Astrocyte of the hippocampus (primary cell): Measurements from ENCODE around the gene LDLRAD3.

Experiments
- DNase-seq: peaks from one replicate; pipeline ENCODE4 v3.0.0; 2011; ENCODE audit warnings: low read depth, low spot score

LDLRAD3 gene

DNA sequence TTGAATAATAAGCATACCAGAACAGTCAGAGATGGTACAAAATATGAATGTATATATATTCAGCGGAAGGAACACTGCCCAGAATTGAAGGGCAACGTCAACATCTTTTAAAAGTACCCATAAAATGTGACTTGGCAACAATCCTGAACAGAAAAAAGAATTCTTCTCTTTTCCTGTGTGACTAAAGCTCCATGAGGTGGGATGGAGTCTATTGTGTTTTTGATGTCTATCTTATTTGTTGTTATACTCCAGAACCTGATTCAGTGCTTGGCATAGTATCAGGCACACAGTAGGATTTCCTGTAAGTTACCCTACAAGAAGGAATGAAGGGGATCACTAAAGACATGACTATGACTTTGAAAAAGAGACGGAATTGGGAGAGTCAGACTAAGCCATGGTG lies 10.3 kb downstream of the LDLRAD3 start:
- no peak for DNase-seq

DNA sequence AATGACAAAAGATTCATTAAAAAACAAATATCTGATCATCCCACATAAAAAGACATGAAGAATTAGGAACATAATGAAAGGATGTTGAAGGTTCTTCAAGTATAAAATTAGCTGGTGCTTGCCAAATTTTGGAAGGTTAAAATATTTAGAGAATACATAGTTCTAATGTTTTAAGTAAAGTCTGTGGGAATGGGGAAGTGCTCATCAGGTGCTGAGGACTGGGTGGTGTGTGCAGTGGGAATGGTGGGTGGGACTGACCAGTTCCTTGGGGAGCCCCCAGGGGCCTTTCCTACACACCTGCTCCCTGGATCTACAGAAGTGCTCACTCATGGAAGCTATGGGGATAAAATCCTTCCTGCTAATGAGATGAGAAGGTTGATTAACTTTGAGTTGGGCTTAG lies 11.8 kb downstream of the LDLRAD3 start:
- DNase-seq = no peak

DNA sequence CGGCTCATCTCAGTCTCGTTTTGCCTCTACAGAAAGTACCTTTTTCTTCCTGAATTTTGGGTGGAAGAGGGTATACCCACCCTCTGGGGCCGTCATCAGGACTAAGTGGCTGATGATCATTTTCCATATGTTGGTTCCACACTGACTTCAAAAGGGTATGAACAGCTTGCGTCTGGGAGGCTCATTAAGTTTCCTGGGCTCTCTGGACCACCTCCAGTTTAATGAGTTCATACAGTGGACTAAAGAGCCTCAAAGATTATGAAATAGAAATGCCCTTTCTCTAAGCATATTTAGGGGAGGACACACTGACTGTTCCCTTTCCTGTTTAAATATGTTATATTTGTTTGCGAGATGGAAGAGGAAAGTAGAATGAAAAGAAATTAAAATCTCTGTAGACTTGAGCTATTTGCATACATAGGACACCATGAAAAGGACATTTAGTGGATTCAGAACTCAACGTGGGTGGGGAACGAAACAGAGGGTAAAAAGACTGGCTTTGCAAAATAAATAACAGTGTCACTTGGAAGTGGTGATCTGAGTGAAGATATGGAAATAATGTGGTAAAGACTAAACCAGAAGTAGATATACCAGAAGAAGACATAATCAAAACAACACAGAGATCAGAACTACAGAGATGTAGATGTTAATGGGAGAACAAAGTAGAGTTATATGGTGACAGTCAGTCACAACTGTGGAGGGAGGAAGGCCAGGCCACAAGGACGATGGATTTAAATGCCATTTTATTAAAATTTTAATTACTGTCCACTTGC lies 18.7 kb downstream of the LDLRAD3 start:
- no peak for DNase-seq

DNA sequence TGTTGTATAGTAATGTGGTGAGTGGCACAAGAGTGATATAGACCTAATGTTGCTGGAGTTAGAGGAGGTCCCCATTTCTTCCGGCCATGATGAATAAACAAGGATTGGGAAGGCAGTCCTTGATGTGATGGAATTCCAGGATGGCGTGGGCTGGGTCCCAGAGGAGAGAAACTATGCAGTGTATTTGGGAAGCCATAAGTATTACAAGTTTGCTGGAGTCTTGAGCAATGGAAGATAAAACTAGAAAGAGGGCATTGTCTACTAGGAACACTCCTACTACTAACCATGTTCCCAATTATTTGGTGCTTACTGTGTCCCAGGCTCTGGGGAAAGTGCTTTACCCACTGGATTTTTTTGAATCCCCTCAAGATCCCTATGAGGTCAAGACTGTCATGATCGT lies 20.0 kb downstream of the LDLRAD3 start:
- DNase-seq = no peak

DNA sequence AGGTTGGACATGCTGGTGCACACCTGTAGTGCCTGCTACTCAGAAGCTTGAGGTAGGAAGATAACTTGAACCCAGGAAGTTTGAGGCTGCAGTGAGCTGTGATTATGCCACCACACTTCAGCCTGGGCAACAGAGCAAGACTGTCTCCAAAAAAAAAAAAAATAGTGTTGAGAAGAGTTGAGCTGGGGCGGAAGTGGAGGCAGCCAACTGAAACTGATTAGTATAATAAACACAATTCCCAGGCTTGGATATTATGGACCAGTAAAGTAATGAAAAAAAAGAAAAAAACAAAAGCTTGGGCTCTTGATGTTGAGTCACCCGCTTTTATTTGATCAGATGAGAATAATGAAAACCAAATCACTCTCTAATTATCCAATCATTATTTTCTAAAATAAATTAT lies 21.0 kb downstream of the LDLRAD3 start:
- no peak for DNase-seq

DNA sequence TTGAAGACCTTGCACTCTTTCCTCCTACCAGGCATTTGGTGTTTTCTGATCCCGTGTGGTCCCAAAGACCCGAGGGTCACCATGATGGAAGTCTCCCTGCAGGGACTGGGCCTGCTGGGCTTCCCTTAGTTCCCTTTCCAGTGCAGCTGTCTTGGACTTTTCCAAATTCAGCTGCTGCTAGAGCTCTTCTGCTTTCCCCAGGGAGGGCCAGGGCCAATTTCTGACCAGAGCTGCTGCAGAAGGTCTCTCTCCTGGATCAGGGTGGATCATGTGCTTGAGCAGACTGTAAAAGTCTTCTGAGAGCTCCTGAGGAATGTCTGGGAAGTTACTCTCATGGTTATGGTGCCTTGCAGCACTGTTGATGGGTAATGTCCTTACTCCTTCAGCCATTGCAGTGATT lies 23.2 kb downstream of the LDLRAD3 start:
- no peak for DNase-seq

DNA sequence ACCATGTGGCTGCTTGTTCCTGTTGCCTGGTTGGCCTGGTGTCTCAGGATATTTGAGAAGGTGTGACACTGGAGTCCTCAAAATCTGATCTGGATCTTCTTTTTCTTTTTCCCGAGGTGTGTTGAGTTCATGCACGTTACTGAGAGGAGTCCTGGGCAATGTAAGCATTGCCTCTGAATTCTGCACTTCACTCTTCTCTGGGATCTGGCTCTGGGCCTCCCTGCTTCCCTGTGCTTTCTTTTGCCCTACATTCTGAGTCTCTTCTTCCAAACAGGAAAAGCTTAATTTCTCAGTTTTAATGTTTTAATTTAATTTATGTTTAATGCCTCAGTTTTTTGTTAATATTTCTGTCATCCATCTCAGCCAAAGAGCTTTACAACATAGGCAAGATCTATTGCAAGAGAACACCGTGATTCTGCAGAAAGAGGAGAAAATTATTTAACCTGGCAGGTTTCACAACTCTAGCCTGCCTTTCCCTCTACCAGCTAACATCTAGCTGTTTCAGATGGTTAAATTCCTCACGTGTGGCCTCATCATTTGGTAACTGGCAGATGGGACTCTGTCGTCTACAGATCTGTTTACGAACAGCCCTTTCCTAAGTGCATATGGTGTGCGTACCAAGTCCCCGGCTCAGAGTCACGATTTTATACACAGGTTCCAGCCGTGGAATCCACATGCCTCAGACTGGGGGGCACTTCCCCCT lies 24.7 kb downstream of the LDLRAD3 start:
- DNase-seq = no peak

DNA sequence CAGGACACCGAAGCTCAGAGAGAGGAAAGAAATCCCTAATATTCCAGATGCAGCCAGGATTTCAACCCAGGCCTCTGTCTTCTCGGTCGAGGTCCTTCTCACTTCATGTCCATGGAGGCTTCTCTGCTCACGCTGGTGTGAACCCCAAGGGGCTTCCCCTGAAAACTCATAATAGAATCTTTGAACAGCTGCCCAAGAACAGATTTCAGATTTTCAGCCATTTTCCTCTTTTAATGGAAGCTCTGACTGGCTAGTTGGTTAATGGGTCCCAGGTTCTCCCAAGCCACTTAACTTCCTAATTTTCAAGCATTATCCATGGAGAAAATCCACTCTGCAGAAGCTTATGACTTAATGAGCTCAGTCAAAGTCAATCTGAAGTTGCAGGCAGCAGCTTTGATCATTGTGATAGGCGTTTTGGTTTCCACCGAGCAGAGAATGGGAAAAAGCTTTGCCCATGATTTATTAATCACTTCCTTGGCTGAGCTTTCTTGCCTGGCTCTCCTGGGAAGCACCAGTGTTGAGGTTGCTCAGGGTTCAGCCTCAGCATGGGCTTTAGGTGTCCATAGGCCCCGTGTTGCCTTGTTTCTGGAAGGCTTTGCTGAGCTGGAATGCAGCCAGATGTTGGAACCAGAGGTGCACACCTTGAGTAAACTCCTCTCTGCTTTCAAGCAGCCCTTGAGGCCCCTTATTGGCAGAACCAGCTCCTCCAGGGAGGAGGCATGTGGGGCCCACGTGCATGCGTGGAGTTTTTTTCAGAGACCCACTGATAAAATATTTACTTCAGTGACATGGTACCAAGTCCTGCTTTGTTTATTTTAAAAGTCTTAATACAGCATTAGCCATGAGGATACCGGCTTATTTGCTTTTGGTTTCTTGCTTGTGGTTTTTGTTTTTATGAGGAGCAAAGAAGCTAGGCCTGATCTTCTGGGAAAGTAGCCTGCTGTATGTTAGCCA lies 25.5 kb downstream of the LDLRAD3 start:
- no peak for DNase-seq

DNA sequence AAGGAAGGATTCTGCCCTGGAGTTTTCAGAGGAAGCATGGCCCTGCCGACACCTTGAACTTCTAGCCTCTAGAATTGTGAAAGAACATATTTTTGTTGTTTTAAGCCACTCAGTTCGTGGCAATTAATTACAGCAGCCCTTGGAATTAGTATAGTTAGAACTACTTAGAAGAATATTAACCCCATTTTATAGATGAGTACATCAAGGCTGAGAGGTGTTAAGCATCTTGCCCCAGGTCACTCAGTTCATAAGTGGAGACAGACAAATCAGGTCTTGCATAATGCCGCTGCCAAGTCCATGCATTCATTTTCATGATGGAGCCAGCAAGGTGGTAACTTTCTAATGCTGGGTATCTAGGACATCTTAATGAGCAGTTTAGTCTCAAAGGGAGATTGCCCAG lies 26.6 kb downstream of the LDLRAD3 start:
- DNase-seq = no peak

DNA sequence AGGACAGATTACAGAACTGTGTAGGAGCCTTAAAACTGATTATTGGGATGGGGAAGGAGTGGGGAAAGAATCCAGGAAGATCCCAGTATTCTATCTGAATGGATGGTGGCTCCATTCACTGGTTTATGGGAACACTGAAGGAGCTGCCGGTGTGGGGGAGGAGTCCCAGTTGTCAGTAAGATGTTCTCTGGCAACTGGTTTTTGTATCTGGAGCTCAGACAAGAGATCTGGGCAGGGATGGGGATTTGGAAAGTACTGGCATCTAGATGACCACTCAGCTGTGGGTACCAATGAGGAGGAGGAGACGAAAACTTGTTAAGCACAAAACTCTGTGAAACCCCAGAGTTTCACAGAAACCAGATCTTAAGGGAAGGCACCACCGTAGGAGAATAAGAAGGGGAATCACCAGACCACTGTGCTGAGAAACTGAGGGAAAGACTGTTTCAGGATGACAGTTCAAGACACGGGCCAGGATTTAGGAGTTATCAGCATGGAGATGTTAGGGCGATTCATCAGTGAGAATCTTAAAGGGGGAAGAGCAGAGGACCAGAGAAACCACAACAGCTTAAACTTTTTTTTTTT lies 28.1 kb downstream of the LDLRAD3 start:
- no peak for DNase-seq

DNA sequence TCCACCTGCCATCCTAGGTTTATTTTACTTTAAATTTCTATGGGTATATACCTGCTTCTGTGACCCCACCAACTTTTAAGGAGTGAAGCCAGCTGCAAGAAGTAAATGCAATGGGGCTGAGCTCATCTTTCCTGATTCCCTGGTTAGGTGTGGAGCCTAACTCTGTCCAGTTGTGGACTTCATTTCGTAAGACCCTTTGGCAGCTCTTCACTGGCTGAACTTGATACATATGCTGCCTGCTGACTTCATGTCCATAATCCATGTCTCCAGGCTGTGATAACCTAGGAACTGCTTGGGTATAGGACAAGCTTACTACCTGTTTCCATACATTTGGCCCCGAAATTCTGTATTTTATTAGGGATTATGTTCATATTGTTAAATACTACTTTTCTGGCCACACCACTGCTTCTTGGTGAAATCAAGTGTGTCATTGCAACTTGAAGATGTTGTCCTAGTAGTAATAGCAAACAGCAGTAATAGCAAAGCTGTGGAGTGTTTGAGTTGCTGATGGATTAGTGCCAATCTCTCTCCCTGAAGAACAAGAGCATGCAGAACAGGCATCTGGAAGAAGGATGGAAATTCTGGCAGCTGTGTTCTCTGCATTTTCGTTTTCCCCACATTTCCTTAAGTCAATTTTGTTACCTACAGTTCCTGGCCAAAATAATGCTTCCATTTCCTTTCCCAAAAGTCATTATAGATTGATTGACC lies 31.2 kb downstream of the LDLRAD3 start:
- no peak for DNase-seq

DNA sequence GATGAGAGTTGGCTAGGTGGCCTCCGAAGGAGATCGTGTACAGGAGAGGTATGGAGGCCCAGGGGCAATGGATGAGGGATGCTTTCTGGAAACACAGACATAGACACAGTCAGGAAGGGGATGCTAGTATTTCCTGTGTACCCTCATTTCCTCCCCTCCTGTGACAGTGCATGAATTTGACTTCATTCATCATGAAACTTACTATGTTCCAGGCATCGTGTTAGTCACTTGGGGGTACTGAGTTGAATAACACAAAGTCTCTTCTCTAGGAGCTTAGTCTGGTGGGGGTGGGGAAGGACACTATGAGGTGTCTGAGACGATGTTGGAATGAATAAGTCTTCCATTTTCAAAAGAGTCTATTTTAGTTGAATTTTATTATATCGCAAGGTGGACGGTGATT lies 32.6 kb downstream of the LDLRAD3 start:
- DNase-seq = no peak

DNA sequence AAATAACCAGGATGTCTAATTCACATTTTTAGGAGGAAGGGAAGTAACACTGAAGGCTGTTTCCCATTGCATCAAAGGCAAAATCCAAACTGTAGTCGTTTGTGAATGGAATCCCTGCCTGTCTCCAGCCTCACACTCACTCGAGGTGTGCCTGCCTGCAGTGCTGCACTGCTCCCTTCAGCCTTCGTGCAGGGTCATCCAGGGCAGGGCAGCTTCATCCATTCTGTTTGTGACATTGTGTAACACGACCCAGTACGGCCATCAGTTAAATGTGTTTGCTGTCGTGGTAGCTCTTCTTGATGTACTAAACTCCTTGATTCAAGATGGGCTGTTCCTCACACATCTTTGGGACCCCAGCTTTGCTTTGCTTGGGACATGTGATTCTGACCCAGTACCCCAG lies 34.3 kb downstream of the LDLRAD3 start:
- no peak for DNase-seq

DNA sequence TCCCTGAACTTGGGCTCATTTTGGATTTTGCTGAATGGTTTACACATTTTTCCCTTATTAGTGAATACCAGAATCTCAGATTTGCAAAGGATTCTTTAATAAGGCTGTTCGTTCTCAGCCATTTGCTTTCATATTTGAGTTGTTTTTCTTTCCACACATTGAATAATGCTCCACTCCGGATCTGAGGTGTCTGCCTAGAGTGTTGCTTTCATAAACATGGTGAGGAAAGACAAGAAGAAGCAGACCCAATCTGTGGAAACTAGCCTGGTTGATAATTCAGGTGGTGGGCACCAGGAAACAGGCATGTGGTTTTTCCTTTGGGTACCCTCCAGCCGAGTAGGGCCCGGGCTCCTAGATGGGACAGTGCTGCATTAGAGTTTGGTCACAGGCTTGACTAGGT lies 35.0 kb downstream of the LDLRAD3 start:
- no peak for DNase-seq

DNA sequence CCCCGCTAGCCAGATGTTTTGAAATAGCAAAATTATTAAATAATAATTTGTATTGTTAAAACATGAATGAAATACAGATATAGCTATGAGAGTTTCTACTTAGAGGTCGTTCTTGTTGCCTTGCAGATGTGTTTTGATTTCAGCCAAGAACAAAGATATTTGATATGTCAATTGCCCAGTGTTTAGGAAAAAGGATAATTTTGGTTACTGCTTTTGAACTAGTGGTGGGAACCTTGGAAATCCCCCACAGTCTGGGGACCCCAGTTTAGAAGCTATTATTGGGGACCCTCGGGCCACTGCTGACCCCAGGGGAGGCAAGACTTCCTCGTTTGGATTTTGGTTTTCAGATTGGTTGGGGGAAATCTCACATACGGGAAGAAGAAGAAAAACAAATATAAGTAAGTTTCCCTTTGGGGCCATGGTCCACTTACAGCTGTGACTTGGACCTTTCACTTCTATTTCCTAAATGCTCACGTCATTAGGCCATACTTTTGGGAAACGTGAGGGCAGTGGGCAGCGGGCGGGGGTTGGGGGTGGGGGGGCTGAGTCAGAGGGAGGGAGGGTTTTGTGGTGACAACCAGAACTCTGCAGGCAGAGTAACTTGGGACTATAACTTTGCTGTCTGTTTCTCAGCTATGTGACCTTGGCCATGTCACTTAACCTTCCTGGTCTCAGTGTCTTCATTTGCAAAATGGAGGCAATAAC lies 37.0 kb downstream of the LDLRAD3 start:
- DNase-seq = no peak

DNA sequence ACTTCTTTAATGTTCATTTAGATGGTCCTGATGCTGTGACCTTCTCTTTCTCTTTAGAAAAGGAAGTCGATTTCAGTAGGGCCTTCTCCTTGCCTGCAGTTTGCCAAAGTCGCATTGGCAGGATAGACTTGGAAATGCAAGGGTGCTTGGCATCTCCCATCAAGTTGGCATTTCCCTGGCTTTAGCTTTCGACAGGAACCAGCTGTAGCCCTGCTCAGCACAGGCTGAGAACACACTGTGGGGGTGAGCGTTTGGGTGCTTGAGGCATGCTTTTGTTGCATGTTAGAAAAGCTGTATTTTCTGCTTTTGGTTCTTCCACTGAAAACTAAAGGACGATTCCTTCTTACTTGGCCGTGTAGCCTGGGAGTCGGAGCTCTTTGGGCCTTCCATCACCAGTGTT lies 37.7 kb downstream of the LDLRAD3 start:
- DNase-seq = no peak

DNA sequence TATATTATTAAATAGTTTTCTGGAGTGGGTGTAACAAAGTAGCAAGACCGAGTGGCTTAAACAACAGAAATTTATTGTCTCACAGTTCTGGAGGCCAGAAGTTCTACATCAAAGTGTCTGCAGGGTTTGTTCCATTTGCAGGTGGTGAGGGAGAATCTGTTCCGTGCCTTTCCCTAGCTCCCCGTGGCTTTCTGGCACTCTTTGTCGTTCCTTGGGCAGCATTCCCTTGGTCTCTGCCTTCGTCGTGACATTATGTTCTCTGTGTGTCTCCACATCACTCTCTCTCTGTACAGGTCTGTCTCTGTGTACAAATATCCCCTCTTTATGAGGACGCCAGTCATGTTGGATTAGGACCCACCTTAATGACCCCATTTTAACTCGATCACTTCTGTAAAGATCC lies 38.2 kb downstream of the LDLRAD3 start:
- no peak for DNase-seq

DNA sequence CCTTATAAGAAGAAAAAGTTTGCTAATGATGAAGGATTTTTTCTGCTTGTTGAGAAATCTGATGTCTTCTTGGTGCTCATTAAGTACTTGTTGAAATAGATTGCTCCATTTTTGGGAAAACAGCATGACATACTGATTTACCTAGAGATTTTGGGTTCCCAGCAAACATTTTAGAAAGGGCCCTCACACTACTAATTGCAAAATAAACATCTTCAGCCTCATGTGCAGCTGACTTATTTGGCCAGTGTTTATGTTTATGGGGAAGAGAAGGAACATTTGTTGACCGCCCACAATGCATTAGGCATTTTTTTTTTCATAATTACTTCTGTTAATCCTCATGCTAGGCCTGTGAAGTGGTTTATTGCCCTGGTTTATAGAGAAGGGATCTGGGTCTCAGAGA lies 40.1 kb downstream of the LDLRAD3 start:
- DNase-seq = no peak

DNA sequence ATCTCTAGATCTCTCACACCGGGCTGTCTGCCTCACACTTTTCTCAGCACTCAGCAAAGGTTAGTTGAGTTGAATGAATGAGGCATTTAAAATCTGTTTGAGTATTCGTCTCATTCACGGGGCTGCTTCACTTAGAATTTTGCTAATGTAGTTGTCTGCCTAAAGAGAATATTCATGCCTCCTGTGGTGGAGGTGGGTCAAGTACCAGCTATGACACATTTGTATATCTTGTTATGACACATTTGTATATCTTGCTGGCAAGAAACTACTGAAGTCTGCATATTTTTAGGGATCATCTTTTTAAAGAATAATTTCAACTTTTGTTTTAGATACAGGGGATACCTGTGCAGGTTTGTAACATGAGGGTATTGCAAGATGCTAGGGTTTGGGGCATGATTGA lies 43.1 kb downstream of the LDLRAD3 start:
- no peak for DNase-seq

DNA sequence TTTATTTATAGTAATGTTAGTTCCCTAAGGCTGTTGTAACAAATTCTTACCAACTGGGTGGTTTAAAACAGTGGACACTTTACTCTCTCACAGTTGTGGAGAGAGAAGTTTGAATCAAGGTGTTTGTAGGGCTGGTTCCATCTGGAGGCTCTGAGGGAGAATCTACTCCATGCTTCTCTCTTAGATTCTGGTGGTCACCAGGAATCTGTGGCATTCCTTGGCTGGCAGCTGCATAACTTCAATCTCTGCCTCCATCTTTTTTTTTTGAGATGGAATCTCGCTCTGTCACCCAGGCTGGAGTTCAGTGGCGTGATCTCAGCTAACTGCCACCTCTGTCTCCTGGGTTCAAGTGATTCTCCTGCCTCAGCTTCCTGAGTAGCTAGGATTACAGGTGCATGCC lies 46.3 kb downstream of the LDLRAD3 start:
- peak; percentile 62 for DNase-seq

DNA sequence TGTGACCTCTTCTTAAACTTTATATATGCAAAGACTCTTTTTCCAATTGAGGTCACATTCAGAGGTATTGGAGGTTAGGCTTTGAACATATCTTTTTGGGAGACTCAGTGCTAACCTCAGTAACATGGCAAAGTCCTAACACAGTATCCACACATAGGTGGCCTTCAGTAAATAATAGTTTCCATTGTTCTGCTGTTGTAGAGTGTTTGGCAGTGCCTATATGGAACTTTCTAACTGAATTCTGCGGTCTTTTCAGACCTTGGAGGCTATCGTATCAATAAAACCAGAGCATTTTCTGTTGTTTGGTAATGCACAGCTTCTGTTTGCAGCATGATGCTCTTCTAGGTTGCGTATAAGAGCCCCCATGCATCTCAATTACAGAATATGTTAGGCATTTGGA lies 47.0 kb downstream of the LDLRAD3 start:
- no peak for DNase-seq
